Astrocyte of the hippocampus (primary cell): Measurements from ENCODE around the gene SLC39A12.

ENCODE experiments used
- DNase-seq: peaks from one replicate; pipeline ENCODE4 v3.0.0; 2011; ENCODE audit warnings: low read depth, low spot score

Gene SLC39A12

GRCh38 chr10:18044976-18045720 is 93.4 kb downstream of the SLC39A12 start:
- DNase-seq: peak; percentile 60

GRCh38 chr10:18056583-18056982 is 104.9 kb downstream of the SLC39A12 start:
- DNase-seq: no peak

GRCh38 chr10:18059826-18060559 is 108.3 kb downstream of the SLC39A12 start:
- DNase-seq: peak; percentile 28

GRCh38 chr10:18066947-18067346 is 115.2 kb downstream of the SLC39A12 start:
- peak; percentile 72 for DNase-seq

GRCh38 chr10:18068401-18068800 is 116.7 kb downstream of the SLC39A12 start:
- DNase-seq: no peak

GRCh38 chr10:18071591-18071990 is 119.9 kb downstream of the SLC39A12 start:
- DNase-seq: no peak

- DNase-seq: no peak
Observed at GRCh38 chr10:18073314-18073713, 121.6 kb downstream of the SLC39A12 start.

- DNase-seq: no peak
Observed at GRCh38 chr10:18075881-18076280, 124.2 kb downstream of the SLC39A12 start.

- peak; percentile 32 for DNase-seq
Observed at GRCh38 chr10:18079665-18080295, 128.1 kb downstream of the SLC39A12 start.

GRCh38 chr10:18082381-18082780 is 130.7 kb downstream of the SLC39A12 start:
- no peak for DNase-seq

- no peak for DNase-seq
Observed at GRCh38 chr10:18085855-18086254, 134.1 kb downstream of the SLC39A12 start.

- DNase-seq: no peak
Observed at GRCh38 chr10:18086746-18087145, 135.0 kb downstream of the SLC39A12 start.

- no peak for DNase-seq
Observed at GRCh38 chr10:18087355-18087754, 135.6 kb downstream of the SLC39A12 start.
